Nephron progenitor cell (in vitro differentiated cells): Measurements from ENCODE around the gene SLC25A21.

Experiments
- DNase-seq: peaks from one replicate; pipeline ENCODE4 v3.0.0; 2021
- H3K27ac Mint-ChIP-seq: 2 replicates; pipeline ENCODE4 v1.8.0; 2021; ENCODE audit warnings: mild to moderate bottlenecking, moderate library complexity, mixed read lengths
- H3K27me3 Mint-ChIP-seq: 2 replicates; pipeline ENCODE4 v1.8.0; 2021; ENCODE audit warnings: mild to moderate bottlenecking, low read depth, mixed read lengths; ENCODE audit not compliant: poor library complexity
- H3K36me3 Mint-ChIP-seq: 2 replicates; pipeline ENCODE4 v1.8.0; 2021; ENCODE audit warnings: low read depth, mixed read lengths
- H3K4me1 Mint-ChIP-seq: 2 replicates; pipeline ENCODE4 v1.8.0; 2021; ENCODE audit warnings: mixed read lengths
- H3K4me3 Mint-ChIP-seq: 2 replicates; pipeline ENCODE4 v1.8.0; 2021; ENCODE audit warnings: mild to moderate bottlenecking, moderate library complexity, mixed read lengths
- H3K9me3 Mint-ChIP-seq: 2 replicates; pipeline ENCODE4 v1.8.0; 2021; ENCODE audit warnings: mild to moderate bottlenecking, moderate library complexity, mixed read lengths
- CTCF ChIP-seq: fragments of 200-600 bp; sonication (generic); IDR thresholded peaks from 2 replicates; pipeline ENCODE4 v1.5.0; 2021; ENCODE audit warnings: antibody characterized with exemption

The SLC25A21 gene

GRCh38 chr14:36949371-36949770, 223.0 kb downstream of the SLC25A21 start:
- peaks cover 22% of the 10 kb centered on the region for H3K4me1 Mint-ChIP-seq
- TF ChIP-seq CTCF = no peak
- peaks cover 11% of the 10 kb centered on the region for H3K27me3 Mint-ChIP-seq
- no peak overlapping the region for H3K27ac Mint-ChIP-seq
- no peak for DNase-seq
- H3K4me3 Mint-ChIP-seq = no peak overlapping the region
- no peaks in the 10 kb centered on the region for H3K36me3 Mint-ChIP-seq
- no peaks in the 10 kb centered on the region for H3K9me3 Mint-ChIP-seq

GRCh38 chr14:36948157-36948859, 224.1 kb downstream of the SLC25A21 start:
- H3K9me3 Mint-ChIP-seq = no peaks in the 10 kb centered on the region
- H3K36me3 Mint-ChIP-seq = no peaks in the 10 kb centered on the region
- DNase-seq = no peak
- peaks cover 22% of the 10 kb centered on the region for H3K4me1 Mint-ChIP-seq
- no peak overlapping the region for H3K27ac Mint-ChIP-seq
- no peak for TF ChIP-seq CTCF
- H3K27me3 Mint-ChIP-seq = peaks cover 16% of the 10 kb centered on the region
- no peak overlapping the region for H3K4me3 Mint-ChIP-seq

- Mint-ChIP-seq H3K36me3 (no peaks in the 10 kb centered on the region), H3K9me3 (no peaks in the 10 kb centered on the region), H3K27me3 (peaks cover 17% of the 10 kb centered on the region), H3K27ac (no peak overlapping the region), H3K4me1 (peaks cover 24% of the 10 kb centered on the region), H3K4me3 (no peak overlapping the region)
- DNase-seq = no peak
- no peak for TF ChIP-seq CTCF
Measured at GRCh38 chr14:36947362-36947761, 225.0 kb downstream of the SLC25A21 start.

GRCh38 chr14:36946872-36947271, 225.5 kb downstream of the SLC25A21 start:
- TF ChIP-seq CTCF = no peak
- H3K27me3 Mint-ChIP-seq = peaks cover 21% of the 10 kb centered on the region
- H3K27ac Mint-ChIP-seq = no peak overlapping the region
- no peaks in the 10 kb centered on the region for H3K9me3 Mint-ChIP-seq
- H3K4me3 Mint-ChIP-seq = no peak overlapping the region
- DNase-seq = no peak
- no peaks in the 10 kb centered on the region for H3K36me3 Mint-ChIP-seq
- peaks cover 28% of the 10 kb centered on the region for H3K4me1 Mint-ChIP-seq

GRCh38 chr14:36944307-36945010, 227.9 kb downstream of the SLC25A21 start:
- no peak overlapping the region for H3K4me3 Mint-ChIP-seq
- peaks cover 32% of the 10 kb centered on the region for H3K4me1 Mint-ChIP-seq
- H3K27me3 Mint-ChIP-seq = peaks cover 27% of the 10 kb centered on the region
- no peaks in the 10 kb centered on the region for H3K36me3 Mint-ChIP-seq
- H3K9me3 Mint-ChIP-seq = no peaks in the 10 kb centered on the region
- H3K27ac Mint-ChIP-seq = no peak overlapping the region
- no peak for DNase-seq
- no peak for TF ChIP-seq CTCF
